K562 (cell line): ENCODE results near the gene GYPA. TPM values are rescaled to one million over a fixed set of nuclear protein-coding genes. Genes with fewer than 3 reads are reported as not detected.
A peak's percentile ranks its signal among the peaks of the same experiment; 100 is the strongest.
"Not testable (repeated sequence)": the region's sequence is repeated elsewhere in the genome, so short reads cannot be mapped to it uniquely, and the experiment has no call there.

Experiments
- ATAC-seq: fragments of 200-7000 bp; cut with Tn5 transposase; 3 replicates; pipeline ENCODE4 v1.9.1; 2020; ENCODE audit warnings: moderate library complexity
- BruUV-seq: library from RNA; stranded (reverse); fragments of 400-500 nt; replicated peaks from 2 replicates; lab custom pipeline; 2021; lab: Mats Ljungman, UMichigan
- CTCF ChIA-PET: fragments of 300-600 bp; formaldehyde crosslinking; extraction: SDS; loops from one replicate; lab custom pipeline; 2021; ENCODE audit warnings: low intra/inter-chr PET ratio; lab: Yijun Ruan, JAX
- POLR2A ChIA-PET: fragments of 300-600, 350-650 bp; sonication (Branson Sonifier 250); formaldehyde crosslinking; extraction: SDS; loops from one replicate; lab custom pipeline; 2021; ENCODE audit warnings: antibody characterized with exemption, inconsistent platforms; lab: Yijun Ruan, JAX
- DNase-seq, 4 experiments: peaks; one replicate each; pipeline versions ENCODE4 v3.0.0 to v3.0.0-alpha.2; 2011 to 2018; ENCODE audit warnings: low spot score in 3 of 4, mixed read lengths in 3 of 4; ENCODE audit errors: extremely low read depth in 1 of 4
- FAIRE-seq: peaks from 2 replicates; lab custom pipeline; 2011; peaks lifted over from hg19 to GRCh38; lab: Jason Lieb, UNC
- H2AFZ ChIP-seq: 2 replicates; pipeline ENCODE4 v1.6.0; 2011; ENCODE audit warnings: low read depth, low read length, control low read depth, inconsistent platforms
- H3K27ac ChIP-seq: fragments of 200-600 bp; 3 replicates; pipeline ENCODE4 v1.8.0; 2011; ENCODE audit warnings: low read depth, mild to moderate bottlenecking, control low read depth, inconsistent platforms, low read length, moderate library complexity, mixed read lengths; ENCODE audit errors: extremely low read depth
- H3K27me3 ChIP-seq, 2 experiments: fragments of 300-600 bp in 1 of 2; 2 replicates in 1 of 2; 3 replicates in 1 of 2; pipeline versions ENCODE4 v1.6.0 to v1.8.0; 2011; ENCODE audit warnings: inconsistent platforms in 2 of 2, low read length in 2 of 2, mild to moderate bottlenecking in 1 of 2, mixed read lengths in 1 of 2, moderate library complexity in 1 of 2; ENCODE audit not compliant: control insufficient read depth in 2 of 2, insufficient read depth in 2 of 2
- H3K36me3 ChIP-seq: fragments of 300-600 bp; 3 replicates; pipeline ENCODE4 v1.8.0; 2011; ENCODE audit warnings: mild to moderate bottlenecking, low read length, inconsistent platforms; ENCODE audit not compliant: control insufficient read depth, insufficient read depth
- H3K4me1 ChIP-seq, 2 experiments: fragments of 200-600 bp in 1 of 2; replicated peaks in 1 of 2; 2 replicates in 1 of 2; 3 replicates in 1 of 2; pipeline versions ENCODE4 v1.5.1 to v1.8.0; 2011; ENCODE audit warnings: inconsistent platforms in 2 of 2, low read length in 2 of 2, mild to moderate bottlenecking in 1 of 2, mixed read lengths in 1 of 2, moderate library complexity in 1 of 2; ENCODE audit not compliant: control insufficient read depth in 2 of 2, insufficient read depth in 2 of 2
- H3K4me2 ChIP-seq: 2 replicates; pipeline ENCODE4 v1.6.1; 2011; ENCODE audit warnings: low read length, control low read depth, inconsistent platforms, mixed read lengths; ENCODE audit not compliant: insufficient read depth
- H3K4me3 ChIP-seq: fragments of 200-600 bp; sonication (generic), shearing (Covaris generic); 2 replicates; pipeline ENCODE4 v1.5.1; 2016; ENCODE audit warnings: control low read depth, inconsistent platforms
- H3K79me2 ChIP-seq: fragments of 200-600 bp; 3 replicates; pipeline ENCODE4 v1.8.0; 2011; ENCODE audit warnings: low read length, inconsistent platforms; ENCODE audit not compliant: control insufficient read depth, insufficient read depth
- H3K9ac ChIP-seq, 2 experiments: 2 replicates each; pipeline versions ENCODE4 v1.6.0 to v1.6.1; 2011; ENCODE audit warnings: low read depth in 2 of 2, low read length in 2 of 2, control low read depth in 1 of 2, inconsistent platforms in 1 of 2, mild to moderate bottlenecking in 1 of 2, mixed read lengths in 1 of 2; ENCODE audit not compliant: insufficient read depth in 1 of 2
- H3K9me1 ChIP-seq: one replicate; pipeline ENCODE4 v1.6.0; 2011; ENCODE audit warnings: inconsistent platforms, mild to moderate bottlenecking, low read length, moderate library complexity; ENCODE audit not compliant: control insufficient read depth, insufficient read depth
- H3K9me3 ChIP-seq: replicated peaks from 2 replicates; pipeline ENCODE4 v1.5.1; 2011; ENCODE audit warnings: low read depth, low read length, inconsistent platforms; ENCODE audit not compliant: control insufficient read depth, insufficient read depth
- H4K20me1 ChIP-seq: replicated peaks from 2 replicates; pipeline ENCODE4 v1.6.1; 2011; ENCODE audit warnings: low read length, inconsistent platforms, mixed read lengths; ENCODE audit not compliant: control insufficient read depth, insufficient read depth
- ARID1B ChIP-seq: fragments of 450-650 bp; IDR thresholded peaks from 2 replicates; pipeline ENCODE4 v1.6.1; 2016; ENCODE audit warnings: antibody characterized with exemption, mild to moderate bottlenecking, inconsistent platforms
- CBFA2T3 ChIP-seq: fragments of 450-650 bp; IDR thresholded peaks from 2 replicates; pipeline ENCODE4 v1.6.1; 2017
- CC2D1A ChIP-seq: fragments of 450-650 bp; IDR thresholded peaks from 2 replicates; pipeline ENCODE4 v1.6.1; 2017; ENCODE audit warnings: mild to moderate bottlenecking
- HDAC3 ChIP-seq: fragments of 450-650 bp; IDR thresholded peaks from 2 replicates; pipeline ENCODE4 v1.6.1; 2018; ENCODE audit warnings: borderline replicate concordance, mild to moderate bottlenecking, moderate library complexity; ENCODE audit not compliant: partially characterized antibody
- HLTF ChIP-seq: fragments of 450-650 bp; IDR thresholded peaks from 2 replicates; pipeline ENCODE4 v1.6.1; 2016
- HMBOX1 ChIP-seq: sonication (generic); IDR thresholded peaks from 2 replicates; pipeline ENCODE4 v1.6.1; 2016
- KDM1A ChIP-seq, 2 experiments: fragments of 450-650 bp; IDR thresholded peaks; 2 replicates each; pipeline ENCODE4 v1.6.1; 2016; ENCODE audit warnings: mild to moderate bottlenecking in 2 of 2
- MTA1 ChIP-seq: fragments of 450-650 bp; IDR thresholded peaks from 2 replicates; pipeline ENCODE4 v1.6.1; 2017; ENCODE audit warnings: borderline replicate concordance
- MTA2 ChIP-seq: fragments of 450-650 bp; IDR thresholded peaks from 2 replicates; pipeline ENCODE4 v1.6.1; 2016; ENCODE audit warnings: low read depth
- NBN ChIP-seq: fragments of 450-650 bp; IDR thresholded peaks from 2 replicates; pipeline ENCODE4 v1.6.1; 2016; ENCODE audit warnings: low read depth, mild to moderate bottlenecking
- NCOA1 ChIP-seq: fragments of 450-650 bp; IDR thresholded peaks from 2 replicates; pipeline ENCODE4 v1.6.1; 2016; ENCODE audit warnings: low read depth
- PKNOX1 ChIP-seq: fragments of 450-650 bp; IDR thresholded peaks from 2 replicates; pipeline ENCODE4 v1.6.1; 2016
- RCOR1 ChIP-seq, 2 experiments: IDR thresholded peaks; 2 replicates each; pipeline ENCODE4 v1.6.1; 2012; ENCODE audit warnings: low read depth in 2 of 2, low read length in 2 of 2, borderline replicate concordance in 1 of 2, improper control_type of control experiment in 1 of 2
- RNF2 ChIP-seq: sonication (generic); IDR thresholded peaks from 2 replicates; pipeline ENCODE4 v1.6.1; 2016
- SMARCA4 ChIP-seq: fragments of 450-650 bp; IDR thresholded peaks from 2 replicates; pipeline ENCODE4 v1.6.1; 2016
- SMARCC2 ChIP-seq: fragments of 450-650 bp; IDR thresholded peaks from 2 replicates; pipeline ENCODE4 v1.6.1; 2017; ENCODE audit warnings: antibody characterized with exemption, moderate library complexity, mild to moderate bottlenecking, low read depth
- SMARCE1 ChIP-seq: fragments of 450-650 bp; IDR thresholded peaks from 2 replicates; pipeline ENCODE4 v1.7.1; 2016; ENCODE audit warnings: mild to moderate bottlenecking
- TEAD4 ChIP-seq, 2 experiments: sonication (generic) in 1 of 2; formaldehyde crosslinking in 1 of 2; IDR thresholded peaks; 2 replicates each; pipeline versions ENCODE4 v1.6.1 to v1.8.0; 2012 to 2022; ENCODE audit warnings: borderline replicate concordance in 1 of 2, inconsistent platforms in 1 of 2, low read length in 1 of 2, mild to moderate bottlenecking in 1 of 2, missing genetic modification reagents in 1 of 2
- ZMIZ1 ChIP-seq, 2 experiments: fragments of 150-350 bp in 1 of 2; IDR thresholded peaks; 2 replicates each; pipeline ENCODE4 v1.6.1; 2012 to 2016; ENCODE audit warnings: low read depth in 2 of 2, low read length in 2 of 2, mild to moderate bottlenecking in 1 of 2, moderate library complexity in 1 of 2
- ZNF175 ChIP-seq: fragments of 200-800 bp; sonication (Bioruptor generic); IDR thresholded peaks from 2 replicates; pipeline ENCODE4 v1.6.1; 2016; ENCODE audit warnings: low read depth, mild to moderate bottlenecking, missing genetic modification characterization, missing compliant biosample characterization
- WGBS: fragments of 100-300 bp; shearing (Covaris generic); methylation state at CpG from one replicate; pipeline ENCODE4 v1.1.6; 2016; ENCODE audit warnings: low coverage, mixed read lengths; ENCODE audit not compliant: insufficient coverage; ENCODE audit errors: missing lambda C conversion rate; 5-methylcytosine and 5-hydroxymethylcytosine counted together
- in situ Hi-C: fragments of 300-500 bp; cut with MboI; formaldehyde crosslinking; loops from 4 replicates; pipeline ENCODE4 v1.15.0; 2018; ENCODE audit warnings: inconsistent platforms, mixed read lengths
- intact Hi-C: fragments of 100-400 bp; cut with micrococcal nuclease; formaldehyde crosslinking; loops from 2 replicates; pipeline ENCODE4 v1.14.2; 2022
- polyA plus RNA-seq, 8 experiments: library from polyadenylated mRNA; depleted of rRNA in 4 of 8; stranded (reverse) in 5 of 8; unstranded in 3 of 8; fragments of >200 nt; fragmentation: Nextera tagmentation in 2 of 8; fragmentation: Illumina TruSeq in 1 of 8; extraction: Ambion mirVana in 2 of 8; extraction: Trizol in 1 of 8; gene quantifications; 2 replicates each; pipeline versions ENCODE4 v1.2.1 to v1.2.3, GENCODE V29; 2011 to 2014; ENCODE audit warnings: inconsistent platforms in 1 of 8, missing spikeins in 1 of 8
- total RNA-seq, 7 experiments: library from RNA; depleted of rRNA in 6 of 7; stranded (reverse); fragments of >200 nt in 6 of 7; fragmentation: Illumina TruSeq in 2 of 7; extraction: Trizol in 2 of 7; gene quantifications; 2 replicates each; pipeline versions ENCODE4 v1.2.1 to v1.2.3, GENCODE V29; 2011 to 2021; ENCODE audit warnings: low replicate concordance in 1 of 7

The GYPA gene
- total and polyA plus RNA-seq, 9 of the 15 experiments (the other 6 are each of a cell fraction or from before 2014, with no cell fraction given), result 35.3 to 278 (median 122) TPM

- H3K9me1 ChIP-seq; H3K4me3 ChIP-seq; CTCF ChIA-PET; intact Hi-C loops; H3K27me3 ChIP-seq; H3K4me2 ChIP-seq; BruUV-seq; H3K36me3 ChIP-seq; H4K20me1 ChIP-seq; in situ Hi-C loops; H3K9ac ChIP-seq; H3K9me3 ChIP-seq; POLR2A ChIA-PET; H3K79me2 ChIP-seq; TF ChIP-seq TEAD4 (CRISPR knock-in tag; IDR thresholded peaks at IDR 0.05; ENCODE audit: borderline replicate concordance): not testable (repeated sequence)
- peak; percentile 91 for ATAC-seq
- peak in 2 of 4 experiments; percentile 41 to 81 for DNase-seq
- WGBS, result 0% methylated on average over 1 of the region's 2 CpGs
- FAIRE-seq, result peak; percentile 91
- Histone ChIP-seq H3K4me1 (peaks cover 0 to 16% of the 10 kb centered on the region in 2 experiments; a peak in 3 of 5 replicates), H3K27ac (peak overlapping the region; percentile 49; the same call in 1 of the 3 replicates), H2AFZ (peak overlapping the region; percentile 16; the same call in 1 of the 2 replicates)
- peak; percentile 61; the same call in 1 of the 2 replicates for TF ChIP-seq NBN
- peak; percentile 95 for TF ChIP-seq ARID1B
- peak; percentile 91 for TF ChIP-seq SMARCA4
- TF ChIP-seq ZMIZ1 (IDR thresholded peaks at IDR 0.05; ENCODE audit: low read depth in 2 of 2, low read length in 2 of 2), result 0 out of 4 replicates have a peak, but pooled peaks of 1 of the 2 experiments have one; percentile 21
- TF ChIP-seq RNF2, result peak; percentile 35; the same call in 1 of the 2 replicates
- peak; percentile 85 for TF ChIP-seq HDAC3
- 0 out of 2 replicates have a peak, but pooled peaks have one; percentile 60 for TF ChIP-seq SMARCC2
- TF ChIP-seq HLTF, result peak; percentile 42; the same call in 1 of the 2 replicates
- TF ChIP-seq MTA2, result peak; percentile 75
- TF ChIP-seq PKNOX1, result peak; percentile 57
- peak; percentile 90 for TF ChIP-seq SMARCE1
- peak; percentile 90 for TF ChIP-seq TEAD4 (IDR thresholded peaks at IDR 0.05; ENCODE audit: low read length)
- peak; percentile 83 for TF ChIP-seq HMBOX1
- 0 out of 2 replicates have a peak, but pooled peaks have one; percentile 37 for TF ChIP-seq ZNF175 (CRISPR knock-in tag)
- 0 out of 2 replicates have a peak, but pooled peaks have one; percentile 39 for TF ChIP-seq MTA1
- peak; percentile 67; the same call in 1 of the 2 replicates for TF ChIP-seq NCOA1
- TF ChIP-seq KDM1A (IDR thresholded peaks at IDR 0.05), result peak; percentile 86 to 89
- peak; percentile 96 for TF ChIP-seq CBFA2T3
- TF ChIP-seq RCOR1 (IDR thresholded peaks at IDR 0.05; ENCODE audit: borderline replicate concordance in 1 of 2, low read depth in 2 of 2, low read length in 2 of 2), result peak in 1 of 2 experiments; percentile 51; a peak in 1 of 4 replicates
- peak; percentile 94; the same call in 1 of the 2 replicates for TF ChIP-seq CC2D1A
These were observed 61.8 kb downstream of the GYPA start for GRCh38 chr4:144078746-144079145.
